IMR-90 (cell line): Measurements from ENCODE around the gene GJB3. TPM values are rescaled to one million over a fixed set of nuclear protein-coding genes. Genes with fewer than 3 reads are reported as not detected.

Experiments
- ATAC-seq: fragments of 200-7000 bp; cut with Tn5 transposase; 2 replicates; pipeline ENCODE4 v1.9.1; 2020; ENCODE audit warnings: low read depth, mild to moderate bottlenecking, moderate library complexity
- Bru-seq: library from RNA; stranded (reverse); fragments of 400-500 nt; gene quantifications from one replicate; lab custom pipeline; 2021; lab: Mats Ljungman, UMichigan
- BruChase-seq, 2 experiments: library from RNA; stranded (reverse); fragments of 400-500 nt; gene quantifications; one replicate each; lab custom pipeline; 2021; lab: Mats Ljungman, UMichigan
- BruUV-seq: library from RNA; stranded (reverse); fragments of 400-500 nt; replicated peaks from 2 replicates; lab custom pipeline; 2021; lab: Mats Ljungman, UMichigan
- CTCF ChIA-PET: fragments of 300-600 bp; formaldehyde crosslinking; extraction: SDS; loops from one replicate; lab custom pipeline; 2021; ENCODE audit warnings: antibody characterized with exemption; lab: Yijun Ruan, JAX
- POLR2A ChIA-PET: fragments of 300-600 bp; sonication (Branson Sonifier 250); formaldehyde crosslinking; loops from one replicate; lab custom pipeline; 2022; ENCODE audit warnings: antibody characterized with exemption; ENCODE audit not compliant: unreplicated experiment; lab: Charles Lee
- DNase-seq: peaks from one replicate; pipeline ENCODE4 v3.0.0; 2013
- H2AFZ ChIP-seq: replicated peaks from 2 replicates; pipeline ENCODE3; 2013; ENCODE audit warnings: low read length, mild to moderate bottlenecking; ENCODE audit not compliant: poor library complexity
- H2AK5ac ChIP-seq: 2 replicates; pipeline ENCODE4 v1.6.1; 2013; ENCODE audit warnings: low read depth, low read length, inconsistent platforms
- H2AK9ac ChIP-seq: replicated peaks from 2 replicates; pipeline ENCODE3; 2013; ENCODE audit warnings: mild to moderate bottlenecking, low read depth, low read length, moderate library complexity; ENCODE audit not compliant: poor library complexity
- H2BK120ac ChIP-seq: 2 replicates; pipeline ENCODE4 v1.6.1; 2013; ENCODE audit warnings: low read depth, low read length, inconsistent platforms
- H2BK15ac ChIP-seq: 3 replicates; pipeline ENCODE4 v1.6.1; 2013; ENCODE audit warnings: low read depth, low read length, inconsistent platforms
- H2BK20ac ChIP-seq: 2 replicates; pipeline ENCODE4 v1.6.1; 2013; ENCODE audit warnings: low read depth, mild to moderate bottlenecking, inconsistent platforms, low read length, moderate library complexity
- H2BK5ac ChIP-seq: 2 replicates; pipeline ENCODE4 v1.6.1; 2013; ENCODE audit warnings: mild to moderate bottlenecking, low read depth, low read length, inconsistent platforms; ENCODE audit not compliant: poor library complexity, severe bottlenecking
- H3K14ac ChIP-seq: replicated peaks from 2 replicates; pipeline ENCODE4 v1.6.1; 2013; ENCODE audit warnings: low read depth, low read length, inconsistent platforms
- H3K18ac ChIP-seq: 2 replicates; pipeline ENCODE4 v1.6.1; 2013; ENCODE audit warnings: low read depth, low read length, control low read depth
- H3K23ac ChIP-seq: 2 replicates; pipeline ENCODE4 v1.6.1; 2013; ENCODE audit warnings: low read depth, low read length, inconsistent platforms
- H3K27ac ChIP-seq: 2 replicates; pipeline ENCODE4 v1.5.1; 2013; ENCODE audit warnings: mild to moderate bottlenecking, control low read depth, low read length; ENCODE audit not compliant: insufficient read depth
- H3K27me3 ChIP-seq: 2 replicates; pipeline ENCODE4 v1.6.1; 2013; ENCODE audit warnings: low read length; ENCODE audit not compliant: control insufficient read depth, insufficient read depth
- H3K36me3 ChIP-seq: 2 replicates; pipeline ENCODE4 v1.6.1; 2013; ENCODE audit warnings: low read length, mixed read lengths; ENCODE audit not compliant: control insufficient read depth, insufficient read depth
- H3K4ac ChIP-seq: 2 replicates; pipeline ENCODE4 v1.6.1; 2013; ENCODE audit warnings: low read depth, low read length, inconsistent platforms
- H3K4me1 ChIP-seq: 2 replicates; pipeline ENCODE4 v1.6.1; 2013; ENCODE audit warnings: low read length, mixed read lengths; ENCODE audit not compliant: control insufficient read depth, insufficient read depth
- H3K4me2 ChIP-seq: 2 replicates; pipeline ENCODE4 v1.6.1; 2013; ENCODE audit warnings: low read depth, mild to moderate bottlenecking, control low read depth, low read length, moderate library complexity
- H3K4me3 ChIP-seq: 2 replicates; pipeline ENCODE4 v1.5.1; 2013; ENCODE audit warnings: low read depth, mild to moderate bottlenecking, control low read depth, low read length, moderate library complexity; ENCODE audit not compliant: insufficient read depth
- H3K56ac ChIP-seq: 2 replicates; pipeline ENCODE4 v1.6.1; 2013; ENCODE audit warnings: low read length, inconsistent platforms; ENCODE audit not compliant: insufficient read depth; ENCODE audit errors: extremely low read depth
- H3K79me1 ChIP-seq, 2 experiments: 2 replicates each; pipeline ENCODE4 v1.6.1; 2013; ENCODE audit warnings: low read length in 2 of 2, inconsistent platforms in 1 of 2, low read depth in 1 of 2
- H3K9ac ChIP-seq: 2 replicates; pipeline ENCODE4 v1.6.1; 2013; ENCODE audit warnings: low read depth, low read length, control low read depth
- H3K9me1 ChIP-seq: 2 replicates; pipeline ENCODE4 v1.6.1; 2013; ENCODE audit warnings: low read length, inconsistent platforms; ENCODE audit not compliant: insufficient read depth
- H3K9me3 ChIP-seq: 2 replicates; pipeline ENCODE4 v1.6.1; 2013; ENCODE audit warnings: low read length; ENCODE audit not compliant: control insufficient read depth, insufficient read depth
- H4K20me1 ChIP-seq: 2 replicates; pipeline ENCODE4 v1.6.1; 2013; ENCODE audit warnings: low read length, inconsistent platforms; ENCODE audit not compliant: insufficient read depth
- H4K5ac ChIP-seq: 2 replicates; pipeline ENCODE4 v1.6.1; 2013; ENCODE audit warnings: mild to moderate bottlenecking, low read depth, low read length, control low read depth
- H4K8ac ChIP-seq, 2 experiments: 2 replicates each; pipeline ENCODE4 v1.6.1; 2013; ENCODE audit warnings: low read depth in 2 of 2, low read length in 2 of 2, control low read depth in 1 of 2, inconsistent platforms in 1 of 2
- H4K91ac ChIP-seq: 2 replicates; pipeline ENCODE4 v1.6.1; 2013; ENCODE audit warnings: low read depth, low read length, inconsistent platforms; ENCODE audit not compliant: insufficient read depth
- BHLHE40 ChIP-seq: fragments of 150-350 bp; IDR thresholded peaks from 2 replicates; pipeline ENCODE4 v1.6.1; 2016; ENCODE audit warnings: mild to moderate bottlenecking, low read depth, low read length
- CEBPB ChIP-seq: IDR thresholded peaks from 2 replicates; pipeline ENCODE4 v1.6.1; 2012; ENCODE audit warnings: low read depth, low read length, improper control_type of control experiment
- FOS ChIP-seq: fragments of 150-350 bp; IDR thresholded peaks from 2 replicates; pipeline ENCODE4 v1.6.1; 2016; ENCODE audit warnings: low read depth, low read length
- MAFK ChIP-seq: IDR thresholded peaks from 2 replicates; pipeline ENCODE4 v1.6.1; 2012; ENCODE audit warnings: low read depth, low read length, improper control_type of control experiment
- MAZ ChIP-seq: IDR thresholded peaks from 2 replicates; pipeline ENCODE4 v1.6.1; 2012; ENCODE audit warnings: low read depth, mild to moderate bottlenecking, low read length, improper control_type of control experiment, moderate library complexity, borderline replicate concordance
- MXI1 ChIP-seq: IDR thresholded peaks from 2 replicates; pipeline ENCODE4 v1.6.1; 2012; ENCODE audit warnings: low read depth, mild to moderate bottlenecking, low read length, moderate library complexity, borderline replicate concordance
- POLR2A ChIP-seq: IDR thresholded peaks from 2 replicates; pipeline ENCODE4 v1.6.1; 2012; ENCODE audit warnings: mild to moderate bottlenecking, low read depth, low read length
- RAD21 ChIP-seq: IDR thresholded peaks from 2 replicates; pipeline ENCODE4 v1.6.1; 2012; ENCODE audit warnings: low read length, improper control_type of control experiment
- RCOR1 ChIP-seq: IDR thresholded peaks from 2 replicates; pipeline ENCODE4 v1.6.1; 2012; ENCODE audit warnings: mild to moderate bottlenecking, low read length, improper control_type of control experiment; ENCODE audit not compliant: insufficient replicate concordance
- SMC3 ChIP-seq: fragments of 150-350 bp; IDR thresholded peaks from 2 replicates; pipeline ENCODE4 v1.6.1; 2016; ENCODE audit warnings: low read depth, mild to moderate bottlenecking, antibody characterized with exemption, low read length, moderate library complexity
- WGBS, 2 experiments: methylation state at CpG; one replicate each; pipeline versions ENCODE4 v1.1.5 to v1.1.7; 2013; ENCODE audit warnings: missing lambda C conversion rate in 2 of 2; ENCODE audit not compliant: insufficient read length in 1 of 2; ENCODE audit errors: extremely low coverage in 2 of 2; 5-methylcytosine and 5-hydroxymethylcytosine counted together
- dilution Hi-C: fragments of 300-500 bp; cut with HindIII; formaldehyde crosslinking; loops from one replicate; pipeline ENCODE4 v1.14.3; 2018; ENCODE audit warnings: low sequenced_read_pairs; ENCODE audit not compliant: unreplicated experiment
- in situ Hi-C: fragments of 300-500 bp; cut with MboI; formaldehyde crosslinking; loops from 3 replicates; pipeline ENCODE4 v1.14.3; 2019; ENCODE audit warnings: low sequenced_read_pairs, inconsistent platforms, mixed read lengths
- intact Hi-C: fragments of 100-400 bp; cut with micrococcal nuclease; formaldehyde crosslinking; loops from 2 replicates; pipeline ENCODE4 v1.10.0; 2022
- long read RNA-seq: library from polyadenylated mRNA; unstranded; transcript quantifications from one replicate; pipeline ENCODE4 v2.0.0, GENCODE V29; 2021; ENCODE audit not compliant: unreplicated experiment
- polyA plus RNA-seq, 3 experiments: library from polyadenylated mRNA; depleted of rRNA; stranded (reverse); fragments of >200 nt; gene quantifications; 2 replicates each; pipeline ENCODE4 v1.2.3, GENCODE V29; 2012; ENCODE audit warnings: low replicate concordance in 1 of 3
- total RNA-seq: library from RNA; depleted of rRNA; stranded (reverse); fragments of >200 nt; gene quantifications from 2 replicates; pipeline ENCODE4 v1.2.3, GENCODE V29; 2012; rRNA removed
- TF ChIP-seq, protein P1 (sequence below): conservative IDR thresholded peaks from 2 replicates; pipeline ENCODE4 v1.5.1; 2012; ENCODE audit warnings: mild to moderate bottlenecking, low read depth, low read length, improper control_type of control experiment
- TF ChIP-seq, protein P2 (sequence below): fragments of 150-350 bp; IDR thresholded peaks from 2 replicates; pipeline ENCODE4 v1.6.1; 2017; ENCODE audit warnings: mild to moderate bottlenecking, antibody characterized with exemption, low read length, low read depth
- TF ChIP-seq, protein P3 (sequence below): fragments of 150-350 bp; IDR thresholded peaks from 2 replicates; pipeline ENCODE4 v1.6.1; 2016; ENCODE audit warnings: low read depth, mild to moderate bottlenecking, low read length, moderate library complexity, borderline replicate concordance

The GJB3 gene
- total RNA-seq (not detected in 2 replicates), polyA plus RNA-seq (2012; rRNA removed) (not detected in 2 replicates), Bru-seq, nascent RNA (not detected), BruChase-seq, experiment 1, labeled RNA remaining after a 6-hour chase (not detected), BruChase-seq, experiment 2, labeled RNA remaining after a 2-hour chase (percentile 11 among the genes with signal in this experiment)
- polyA plus RNA-seq (2012; cell fraction: cytosol; rRNA removed) = not detected in 2 replicates
- polyA plus RNA-seq (2012; cell fraction: nucleus; rRNA removed; ENCODE audit: low replicate concordance) = not detected in 2 replicates
- long read RNA-seq = 0 reads

DNA sequence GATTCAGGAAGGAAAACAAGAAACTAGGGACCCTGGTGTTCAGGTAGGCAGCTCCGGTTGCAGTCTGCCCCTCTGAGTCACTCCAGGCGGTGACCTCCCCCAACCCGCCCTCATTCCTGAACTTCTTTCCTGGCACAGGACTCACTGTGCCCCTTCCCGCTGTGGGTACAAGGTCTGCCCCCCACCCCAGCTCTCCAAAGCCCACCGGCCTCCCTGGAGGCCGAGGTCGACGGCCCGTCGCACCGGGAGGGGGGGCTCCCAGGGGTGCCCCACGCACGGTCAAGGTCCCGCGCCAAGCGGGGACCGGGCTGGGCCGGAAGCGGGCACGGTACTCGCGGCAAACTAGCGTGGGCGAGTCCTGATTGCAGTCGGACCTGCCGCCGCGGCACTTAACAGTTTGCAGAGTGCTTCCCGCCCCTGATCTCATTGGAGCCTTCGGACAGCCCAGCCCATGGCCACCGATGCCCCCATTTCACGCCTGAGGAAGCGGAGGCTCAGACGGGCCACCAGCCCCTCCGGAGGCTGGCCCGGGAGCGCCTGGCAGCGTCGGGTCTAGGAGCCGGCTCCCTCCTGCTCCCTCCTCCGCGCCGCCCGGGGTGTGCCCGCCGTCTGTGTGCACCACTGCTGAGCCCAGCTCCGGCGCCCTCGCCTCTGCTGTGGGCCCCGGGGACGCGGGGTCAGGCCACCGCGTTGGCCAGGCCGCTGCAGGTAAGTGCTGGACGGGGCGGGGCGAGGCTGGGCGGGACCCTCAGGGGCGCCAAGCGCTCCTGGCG is at the start of gene GJB3:
GJB3 (plus strand) TSS at position 144 of the 773 bp plus-strand sequence. CDS start 3,549 bp downstream, outside the sequence.
- Histone ChIP-seq H3K79me1 (no peaks in the 10 kb centered on the region), H3K4me1 (peaks cover 5% of the 10 kb centered on the region; the same call in 1 of the 2 replicates), H2AK9ac (peak within 1 kb of the TSS; percentile 26), H3K9me3 (no peaks in the 10 kb centered on the region), H2AFZ (peak within 1 kb of the TSS; percentile 66), H3K4ac (no peak within 1 kb of the TSS), H3K36me3 (no peaks in the 10 kb centered on the region), H4K20me1 (no peaks in the 10 kb centered on the region; the same call in 1 of the 2 replicates), H3K9ac (no peak within 1 kb of the TSS), H3K18ac (no peak within 1 kb of the TSS), H2BK120ac (no peak within 1 kb of the TSS), H3K14ac (no peak within 1 kb of the TSS), H3K4me3 (peak within 1 kb of the TSS; percentile 1; the same call in 1 of the 2 replicates), H3K27ac (no peak within 1 kb of the TSS), H2BK15ac (no peak within 1 kb of the TSS), H4K5ac (no peak within 1 kb of the TSS), H3K27me3 (peaks cover 37% of the 10 kb centered on the region), H3K9me1 (no peaks in the 10 kb centered on the region), H4K8ac (no peak within 1 kb of the TSS), H3K23ac (no peak within 1 kb of the TSS), H4K91ac (no peak within 1 kb of the TSS), H3K4me2 (peak within 1 kb of the TSS; percentile 31), H2BK5ac (no peak within 1 kb of the TSS), H2AK5ac (no peak within 1 kb of the TSS), H3K56ac (no peak within 1 kb of the TSS), H2BK20ac (no peak within 1 kb of the TSS)
- WGBS, 2 experiments = 2% methylated on average over 37 of the region's 62 CpGs; no CpG with 5 or more reads in 1 of the 2 experiments
- ChIA-PET CTCF (no interaction called here), POLR2A (no interaction called here)
- intact Hi-C loops (no loop called here), in situ Hi-C loops (no loop called here), dilution Hi-C loops (no loop called here)
- ATAC-seq (peak; percentile 40; the same call in 1 of the 2 replicates), DNase-seq (no peak)
- TF ChIP-seq MAFK (no peak), RCOR1 (no peak), SMC3 (no peak), CEBPB (no peak), BHLHE40 (no peak), MXI1 (no peak), FOS (no peak), RAD21 (no peak), POLR2A (no peak), MAZ (no peak)
- TF ChIP-seq, protein P1, sequence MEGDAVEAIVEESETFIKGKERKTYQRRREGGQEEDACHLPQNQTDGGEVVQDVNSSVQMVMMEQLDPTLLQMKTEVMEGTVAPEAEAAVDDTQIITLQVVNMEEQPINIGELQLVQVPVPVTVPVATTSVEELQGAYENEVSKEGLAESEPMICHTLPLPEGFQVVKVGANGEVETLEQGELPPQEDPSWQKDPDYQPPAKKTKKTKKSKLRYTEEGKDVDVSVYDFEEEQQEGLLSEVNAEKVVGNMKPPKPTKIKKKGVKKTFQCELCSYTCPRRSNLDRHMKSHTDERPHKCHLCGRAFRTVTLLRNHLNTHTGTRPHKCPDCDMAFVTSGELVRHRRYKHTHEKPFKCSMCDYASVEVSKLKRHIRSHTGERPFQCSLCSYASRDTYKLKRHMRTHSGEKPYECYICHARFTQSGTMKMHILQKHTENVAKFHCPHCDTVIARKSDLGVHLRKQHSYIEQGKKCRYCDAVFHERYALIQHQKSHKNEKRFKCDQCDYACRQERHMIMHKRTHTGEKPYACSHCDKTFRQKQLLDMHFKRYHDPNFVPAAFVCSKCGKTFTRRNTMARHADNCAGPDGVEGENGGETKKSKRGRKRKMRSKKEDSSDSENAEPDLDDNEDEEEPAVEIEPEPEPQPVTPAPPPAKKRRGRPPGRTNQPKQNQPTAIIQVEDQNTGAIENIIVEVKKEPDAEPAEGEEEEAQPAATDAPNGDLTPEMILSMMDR = no peak
- TF ChIP-seq, protein P2, sequence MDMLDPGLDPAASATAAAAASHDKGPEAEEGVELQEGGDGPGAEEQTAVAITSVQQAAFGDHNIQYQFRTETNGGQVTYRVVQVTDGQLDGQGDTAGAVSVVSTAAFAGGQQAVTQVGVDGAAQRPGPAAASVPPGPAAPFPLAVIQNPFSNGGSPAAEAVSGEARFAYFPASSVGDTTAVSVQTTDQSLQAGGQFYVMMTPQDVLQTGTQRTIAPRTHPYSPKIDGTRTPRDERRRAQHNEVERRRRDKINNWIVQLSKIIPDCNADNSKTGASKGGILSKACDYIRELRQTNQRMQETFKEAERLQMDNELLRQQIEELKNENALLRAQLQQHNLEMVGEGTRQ = no peak
- TF ChIP-seq, protein P3, sequence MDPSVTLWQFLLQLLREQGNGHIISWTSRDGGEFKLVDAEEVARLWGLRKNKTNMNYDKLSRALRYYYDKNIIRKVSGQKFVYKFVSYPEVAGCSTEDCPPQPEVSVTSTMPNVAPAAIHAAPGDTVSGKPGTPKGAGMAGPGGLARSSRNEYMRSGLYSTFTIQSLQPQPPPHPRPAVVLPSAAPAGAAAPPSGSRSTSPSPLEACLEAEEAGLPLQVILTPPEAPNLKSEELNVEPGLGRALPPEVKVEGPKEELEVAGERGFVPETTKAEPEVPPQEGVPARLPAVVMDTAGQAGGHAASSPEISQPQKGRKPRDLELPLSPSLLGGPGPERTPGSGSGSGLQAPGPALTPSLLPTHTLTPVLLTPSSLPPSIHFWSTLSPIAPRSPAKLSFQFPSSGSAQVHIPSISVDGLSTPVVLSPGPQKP = no peak
- BruUV-seq = no TSS peak
